ENCODE measurements around the gene KCTD6.

GRCh38 chr3:58502872-58503271 lies 11.0 kb downstream of the KCTD6 start:
- TF ChIP-seq POLR2AphosphoS5 (IDR thresholded peaks at IDR 0.05; ENCODE audit: low read depth), result no peak
- TF ChIP-seq REST (IDR thresholded peaks at IDR 0.05; ENCODE audit: insufficient replicate concordance, low read depth), result no peak
- TF ChIP-seq CTCF (IDR thresholded peaks at IDR 0.05; ENCODE audit: insufficient read depth, low read length), result no peak
- TF ChIP-seq SPI1 (IDR thresholded peaks at IDR 0.05; ENCODE audit: borderline replicate concordance, low read depth), result no peak
- no peak for TF ChIP-seq GABPA (IDR thresholded peaks at IDR 0.05; ENCODE audit: low read depth)

Measured in HL-60 (cell line).